H1 (cell line): Measurements from ENCODE around the gene DUSP2. TPM values are rescaled to one million over a fixed set of nuclear protein-coding genes. Genes with fewer than 3 reads are reported as not detected.

Experiments
- CTCF ChIA-PET: fragments of 300-600 bp; sonication (Branson Sonifier 250); formaldehyde crosslinking; loops from one replicate; lab custom pipeline; 2021; ENCODE audit not compliant: partially characterized antibody; lab: Charles Lee
- POLR2A ChIA-PET: fragments of 300-600 bp; sonication (Branson Sonifier 250); formaldehyde crosslinking; loops from one replicate; lab custom pipeline; 2021; ENCODE audit warnings: inconsistent platforms; ENCODE audit not compliant: partially characterized antibody; lab: Charles Lee
- DNase-seq, 2 experiments: peaks; one replicate each; pipeline versions ENCODE4 v3.0.0 to v3.0.0-alpha.2; 2010 to 2022; ENCODE audit warnings: low spot score in 2 of 2, low read depth in 1 of 2, mixed read lengths in 1 of 2
- FAIRE-seq: peaks from 2 replicates; lab custom pipeline; 2011; peaks lifted over from hg19 to GRCh38; lab: Jason Lieb, UNC
- H2AFZ ChIP-seq: 2 replicates; pipeline ENCODE4 v1.8.1; 2012; ENCODE audit warnings: low read length, inconsistent platforms
- H2AK5ac ChIP-seq: 2 replicates; pipeline ENCODE4 v1.6.1; 2013; ENCODE audit warnings: low read depth, low read length
- H2BK120ac ChIP-seq: replicated peaks from 2 replicates; pipeline ENCODE3; 2013; ENCODE audit warnings: low read depth, low read length, inconsistent platforms
- H2BK12ac ChIP-seq: 2 replicates; pipeline ENCODE4 v1.6.1; 2013; ENCODE audit warnings: low read depth, low read length
- H2BK15ac ChIP-seq: 2 replicates; pipeline ENCODE4 v1.6.1; 2013; ENCODE audit warnings: low read length
- H2BK20ac ChIP-seq: 2 replicates; pipeline ENCODE4 v1.6.1; 2013; ENCODE audit warnings: low read length
- H2BK5ac ChIP-seq: 2 replicates; pipeline ENCODE4 v1.6.1; 2013; ENCODE audit warnings: low read depth, low read length
- H3K14ac ChIP-seq: 2 replicates; pipeline ENCODE4 v1.6.1; 2013; ENCODE audit warnings: inconsistent platforms; ENCODE audit not compliant: insufficient read length
- H3K18ac ChIP-seq: 2 replicates; pipeline ENCODE4 v1.6.1; 2013; ENCODE audit warnings: low read length; ENCODE audit errors: extremely low read depth
- H3K23ac ChIP-seq: 2 replicates; pipeline ENCODE4 v1.6.1; 2013; ENCODE audit warnings: inconsistent platforms; ENCODE audit not compliant: insufficient read length
- H3K23me2 ChIP-seq: 2 replicates; pipeline ENCODE4 v1.6.1; 2013; ENCODE audit warnings: low read depth, low read length
- H3K27ac ChIP-seq: 2 replicates; pipeline ENCODE4 v1.6.1; 2011; ENCODE audit warnings: low read depth, low read length, inconsistent platforms
- H3K27me3 ChIP-seq, 4 experiments: replicated peaks in 1 of 4; 1 replicate in 1 of 4; 2 replicates in 3 of 4; pipeline versions ENCODE4 v1.6.1 to v1.8.1; 2011 to 2013; ENCODE audit warnings: low read length in 3 of 4, mild to moderate bottlenecking in 3 of 4, inconsistent platforms in 2 of 4, mixed read lengths in 2 of 4, moderate library complexity in 1 of 4; ENCODE audit not compliant: control insufficient read depth in 3 of 4, insufficient read depth in 3 of 4; ENCODE audit errors: extremely low read depth in 1 of 4
- H3K36me3 ChIP-seq, 4 experiments: 2 replicates each; pipeline versions ENCODE4 v1.6.1 to v1.8.1; 2011 to 2013; ENCODE audit warnings: mild to moderate bottlenecking in 4 of 4, low read length in 3 of 4, moderate library complexity in 2 of 4, control low read depth in 1 of 4, inconsistent platforms in 1 of 4; ENCODE audit not compliant: insufficient read depth in 4 of 4, control insufficient read depth in 2 of 4
- H3K4ac ChIP-seq: replicated peaks from 2 replicates; pipeline ENCODE3; 2013; ENCODE audit warnings: low read length, low read depth, mixed read lengths, inconsistent platforms; ENCODE audit not compliant: insufficient read length
- H3K4me1 ChIP-seq, 4 experiments: replicated peaks in 1 of 4; 1 replicate in 1 of 4; 2 replicates in 3 of 4; pipeline versions ENCODE4 v1.6.1 to v1.8.1; 2011 to 2013; ENCODE audit warnings: low read length in 3 of 4, inconsistent platforms in 2 of 4, mixed read lengths in 1 of 4; ENCODE audit not compliant: insufficient read depth in 4 of 4, control insufficient read depth in 3 of 4
- H3K4me2 ChIP-seq, 2 experiments: 2 replicates each; pipeline versions ENCODE4 v1.6.1 to v1.8.1; 2011 to 2013; ENCODE audit warnings: low read depth in 2 of 2, low read length in 2 of 2, control low read depth in 1 of 2, inconsistent platforms in 1 of 2, mild to moderate bottlenecking in 1 of 2; ENCODE audit not compliant: insufficient read depth in 1 of 2
- H3K4me3 ChIP-seq, 4 experiments: fragments of 200-600, 300-600 bp in 1 of 4; sonication (generic), shearing (Covaris generic), sonication (Bioruptor Twin) in 1 of 4; 2 replicates each; pipeline versions ENCODE4 v1.5.1 to v1.8.1; 2011 to 2016; ENCODE audit warnings: low read length in 4 of 4, low read depth in 3 of 4, control low read depth in 2 of 4, inconsistent platforms in 2 of 4, mild to moderate bottlenecking in 2 of 4, mixed read lengths in 1 of 4, moderate library complexity in 1 of 4; ENCODE audit not compliant: insufficient read depth in 2 of 4; ENCODE audit errors: extremely low read depth in 1 of 4
- H3K56ac ChIP-seq: replicated peaks from 2 replicates; pipeline ENCODE3; 2013; ENCODE audit warnings: low read depth, mild to moderate bottlenecking, mixed read lengths, low read length, inconsistent platforms; ENCODE audit not compliant: insufficient read length
- H3K79me1 ChIP-seq: 2 replicates; pipeline ENCODE4 v1.6.1; 2013; ENCODE audit warnings: low read depth, low read length, control low read depth
- H3K79me2 ChIP-seq, 2 experiments: 2 replicates each; pipeline versions ENCODE4 v1.6.1 to v1.8.1; 2012 to 2013; ENCODE audit warnings: low read length in 2 of 2, mild to moderate bottlenecking in 2 of 2, inconsistent platforms in 1 of 2; ENCODE audit not compliant: insufficient read depth in 2 of 2, control insufficient read depth in 1 of 2
- H3K9ac ChIP-seq, 4 experiments: replicated peaks in 1 of 4; 1 replicate in 1 of 4; 2 replicates in 3 of 4; pipeline versions ENCODE4 v1.6.1 to v1.8.1; 2011 to 2013; ENCODE audit warnings: low read depth in 3 of 4, low read length in 3 of 4, control low read depth in 2 of 4, mild to moderate bottlenecking in 2 of 4, moderate library complexity in 2 of 4, inconsistent platforms in 1 of 4; ENCODE audit errors: extremely low read depth in 1 of 4
- H3K9me3 ChIP-seq, 2 experiments: 2 replicates each; pipeline versions ENCODE4 v1.6.1 to v1.8.1; 2012 to 2013; ENCODE audit warnings: mild to moderate bottlenecking in 2 of 2, moderate library complexity in 2 of 2, control low read depth in 1 of 2, inconsistent platforms in 1 of 2, low read depth in 1 of 2, low read length in 1 of 2, mixed read lengths in 1 of 2; ENCODE audit not compliant: insufficient read depth in 2 of 2
- H4K20me1 ChIP-seq, 2 experiments: replicated peaks in 1 of 2; 2 replicates each; pipeline versions ENCODE3 to v1.8.1; 2011 to 2013; ENCODE audit warnings: inconsistent platforms in 2 of 2, low read length in 2 of 2, mild to moderate bottlenecking in 1 of 2; ENCODE audit not compliant: insufficient read depth in 2 of 2, control insufficient read depth in 1 of 2
- H4K5ac ChIP-seq: 2 replicates; pipeline ENCODE4 v1.6.1; 2013; ENCODE audit warnings: low read length, low read depth, mixed read lengths, inconsistent platforms; ENCODE audit not compliant: insufficient read length
- H4K8ac ChIP-seq: 2 replicates; pipeline ENCODE4 v1.8.0; 2013; ENCODE audit warnings: mild to moderate bottlenecking, moderate library complexity, low read length, inconsistent platforms; ENCODE audit not compliant: insufficient read depth; ENCODE audit errors: extremely low read depth
- H4K91ac ChIP-seq: replicated peaks from 2 replicates; pipeline ENCODE3; 2013; ENCODE audit warnings: low read length, mixed read lengths, inconsistent platforms; ENCODE audit not compliant: insufficient read length
- KDM5A ChIP-seq: fragments of 200-600 bp; IDR thresholded peaks from 2 replicates; pipeline ENCODE4 v1.7.1; 2012; ENCODE audit warnings: mild to moderate bottlenecking, low read length, inconsistent platforms, mixed read lengths
- WGBS, 2 experiments: shearing (Covaris generic) in 1 of 2; methylation state at CpG; one replicate each; pipeline versions ENCODE4 v1.1.6 to v1.1.7; 2013 to 2015; ENCODE audit warnings: low lambda C conversion rate in 2 of 2, mixed read lengths in 2 of 2, inconsistent platforms in 1 of 2, low coverage in 1 of 2, missing lambda C conversion rate in 1 of 2; ENCODE audit not compliant: insufficient replicate concordance in 2 of 2, insufficient coverage in 1 of 2, insufficient read length in 1 of 2; ENCODE audit errors: extremely low coverage in 1 of 2, missing lambda C conversion rate in 1 of 2; 5-methylcytosine and 5-hydroxymethylcytosine counted together
- polyA plus RNA-seq, 7 experiments: library from polyadenylated mRNA; depleted of rRNA in 3 of 7; stranded (reverse) in 5 of 7; unstranded in 2 of 7; fragments of >200 nt in 5 of 7; fragments of 200-250 nt in 2 of 7; gene quantifications; 1 replicate in 5 of 7; 2 replicates in 1 of 7; 4 replicates in 1 of 7; pipeline versions ENCODE4 v1.2.1 to v1.2.3, GENCODE V29; 2011 to 2013; ENCODE audit warnings: missing spikeins in 2 of 7, mixed read lengths in 2 of 7
- total RNA-seq: library from RNA; stranded (reverse); fragmentation: NEBNext Ultra II Directional; extraction: Animal tissue kit (Norgen Biotek cat#: 25700); gene quantifications from 2 replicates; pipeline ENCODE4 v1.2.1, GENCODE V29; 2021

Gene DUSP2
- total and polyA plus RNA-seq, 2 of the 8 experiments (the other 6 are each of a cell fraction or from before 2014, with no cell fraction given) = 10.1 to 10.4 TPM

DNA sequence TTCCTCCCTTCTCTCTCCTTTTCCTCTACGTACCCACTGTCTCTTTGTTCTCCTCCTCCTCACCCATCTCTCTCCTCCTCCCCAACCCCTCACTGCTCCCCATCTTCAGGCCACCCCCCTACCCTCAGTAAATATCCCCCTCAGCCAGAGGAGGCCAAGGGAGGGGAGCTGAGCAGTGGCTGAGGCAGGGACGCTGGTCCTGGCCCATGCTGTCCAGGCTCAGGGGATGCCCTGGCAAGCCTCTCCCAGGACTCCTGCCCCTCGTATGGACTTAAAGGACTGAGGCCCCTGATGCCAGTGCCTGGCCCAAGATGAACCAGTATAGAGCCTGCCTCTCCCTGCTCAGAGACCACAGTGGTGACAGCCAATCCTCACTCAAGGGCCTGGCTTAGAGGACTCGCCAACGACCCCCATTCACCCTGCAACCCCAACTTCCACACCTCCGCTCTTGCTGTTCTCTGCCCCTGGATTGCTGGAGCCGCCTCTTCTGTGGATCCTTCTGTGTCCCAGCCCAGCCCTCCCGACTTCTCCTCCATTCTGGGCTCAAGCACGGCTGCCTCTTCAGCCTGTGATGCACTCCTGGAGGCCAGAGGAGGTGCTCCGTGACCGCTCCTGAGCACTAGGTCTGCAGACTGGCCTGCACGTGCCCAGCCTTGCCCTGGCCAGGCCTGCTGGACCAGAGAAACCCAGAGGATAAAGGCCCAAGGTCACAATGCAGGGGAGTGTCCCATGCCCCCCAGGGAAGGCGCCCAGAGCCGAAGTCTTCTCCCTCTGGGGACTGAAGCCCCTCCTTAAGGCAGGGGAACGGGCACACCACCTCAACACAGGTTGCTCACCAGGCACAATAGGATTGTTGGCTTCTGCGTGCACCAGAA is 9.5 kb upstream of the DUSP2 start:
- POLR2A ChIA-PET = interaction anchor here (0.6 to 1.5 kb wide), 3 partner anchors 9 to 24 kb away, joined by 3 to 6 read pairs (median 4); partner anchors contain the start of genes ASTL and DUSP2
- no peak for DNase-seq

More for the DNA sequence above, 9.5 kb upstream of the DUSP2 start:
- Histone ChIP-seq H3K9ac (no peak overlapping the region), H2AFZ (no peak overlapping the region), H3K27ac (no peak overlapping the region), H3K4ac (no peak overlapping the region), H3K23ac (no peak overlapping the region), H3K4me3 (no peak overlapping the region), H4K5ac (no peak overlapping the region), H4K20me1 (no peaks in the 10 kb centered on the region), H2BK20ac (no peak overlapping the region), H3K18ac (no peak overlapping the region), H3K56ac (no peak overlapping the region), H2AK5ac (no peak overlapping the region), H3K9me3 (no peaks in the 10 kb centered on the region), H3K36me3 (no peaks in the 10 kb centered on the region), H3K23me2 (no peaks in the 10 kb centered on the region; the same call in 1 of the 2 replicates), H4K8ac (peak overlapping the region; percentile 75), H3K14ac (no peak overlapping the region), H3K4me1 (peaks cover 0 to 20% (median 6%) of the 10 kb centered on the region in 4 experiments; a peak in 6 of 7 replicates), H3K27me3 (no peaks in the 10 kb centered on the region; a peak in 1 of 7 replicates), H2BK5ac (no peak overlapping the region), H2BK120ac (no peak overlapping the region), H4K91ac (no peak overlapping the region), H3K4me2 (no peak overlapping the region), H2BK15ac (no peak overlapping the region), H2BK12ac (0 out of 2 replicates have a peak overlapping the region, but pooled peaks have one; percentile 27), H3K79me2 (no peaks in the 10 kb centered on the region), H3K79me1 (no peaks in the 10 kb centered on the region)
- 79% methylated on average over 13 of the region's 16 CpGs; no CpG with 5 or more reads in 1 of the 2 experiments for WGBS, 2 experiments
- no peak for FAIRE-seq
- no peak for TF ChIP-seq KDM5A
- CTCF ChIA-PET = interaction anchor here (1.0 to 10.1 kb wide), 5 partner anchors 15 to 114 kb away, joined by 4 to 98 read pairs (median 5); partner anchors contain the start of gene ASTL
